ENCODE results near the gene PNKD.
A peak's percentile ranks its signal among the peaks of the same experiment; 100 is the strongest.

PNKD gene

GRCh38 chr2:218264773-218265561 is 5.4 kb upstream of the PNKD start:
- CTCF ChIA-PET: no interaction called here
- no peak for TF ChIP-seq CTCF (conservative IDR thresholded peaks at IDR 0.05; ENCODE audit: low read depth)

GRCh38 chr2:218265626-218266025 is 4.7 kb upstream of the PNKD start:
- TF ChIP-seq CTCF (conservative IDR thresholded peaks at IDR 0.05; ENCODE audit: low read depth): no peak
- POLR2A ChIA-PET (ENCODE audit: low non-redundant PET): interaction anchor here (0.5 to 1.4 kb wide), 2 partner anchors 21 to 580 kb away, joined by 4 to 8 read pairs; no protein-coding TSS in a partner anchor
- CTCF ChIA-PET: no interaction called here
- H3K27ac ChIP-seq: peak overlapping the region; percentile 33; the same call in 1 of the 2 replicates
- no peak for DNase-seq (ENCODE audit: low spot score)

More at GRCh38 chr2:218264773-218265561, 5.4 kb upstream of the PNKD start:
- POLR2A ChIA-PET (ENCODE audit: low non-redundant PET): interaction anchor here (1.4 kb wide), 1 partner anchor 22 kb away, joined by 4 read pairs; no protein-coding TSS in a partner anchor
- H3K27ac ChIP-seq: peak overlapping the region; percentile 33
- no peak for DNase-seq (ENCODE audit: low spot score)

- TF ChIP-seq CTCF (conservative IDR thresholded peaks at IDR 0.05; ENCODE audit: low read depth): no peak
- peak overlapping the region; percentile 5; the same call in 1 of the 2 replicates for H3K27ac ChIP-seq
- CTCF ChIA-PET: no interaction called here
- DNase-seq (ENCODE audit: low spot score): no peak
- POLR2A ChIA-PET (ENCODE audit: low non-redundant PET): interaction anchor here (1.4 kb wide), 1 partner anchor 20 kb away, joined by 4 read pairs; no protein-coding TSS in a partner anchor
Measured at GRCh38 chr2:218266316-218266979, 3.9 kb upstream of the PNKD start.

- ChIA-PET POLR2A (ENCODE audit: low non-redundant PET) (no interaction called here), CTCF (no interaction called here)
- no peak overlapping the region for H3K27ac ChIP-seq
- DNase-seq (ENCODE audit: low spot score): no peak
- no peak for TF ChIP-seq CTCF (conservative IDR thresholded peaks at IDR 0.05; ENCODE audit: low read depth)
Measured at GRCh38 chr2:218267259-218267658, 3.1 kb upstream of the PNKD start.

- POLR2A ChIA-PET (ENCODE audit: low non-redundant PET): interaction anchor here (0.8 to 1.1 kb wide), 6 partner anchors 16 to 134 kb away, joined by 3 to 7 read pairs (median 3); partner anchors contain the start of gene ARPC2
- TF ChIP-seq CTCF (conservative IDR thresholded peaks at IDR 0.05; ENCODE audit: low read depth): no peak
- DNase-seq (ENCODE audit: low spot score): no peak
- CTCF ChIA-PET: interaction anchor here (0.5 to 1.7 kb wide), 8 partner anchors 14 to 485 kb away, joined by 3 to 7 read pairs (median 3); partner anchors contain the start of genes CATIP and TMBIM1
- H3K27ac ChIP-seq: peak overlapping the region; percentile 88
Measured at GRCh38 chr2:218270721-218271486, 585 bp downstream of the PNKD start.

GRCh38 chr2:218271487-218271797 is 1.1 kb downstream of the PNKD start:
- CTCF ChIA-PET: interaction anchor here (0.5 to 1.7 kb wide), 7 partner anchors 14 to 472 kb away, joined by 3 to 7 read pairs (median 3); partner anchors contain the start of gene CATIP
- POLR2A ChIA-PET (ENCODE audit: low non-redundant PET): interaction anchor here (0.9 kb wide), 2 partner anchors 16 to 27 kb away, joined by 3 to 7 read pairs; no protein-coding TSS in a partner anchor

More at GRCh38 chr2:218271487-218271797, 1.1 kb downstream of the PNKD start:
- H3K27ac ChIP-seq: peak overlapping the region; percentile 88
- DNase-seq (ENCODE audit: low spot score): no peak
- no peak for TF ChIP-seq CTCF (conservative IDR thresholded peaks at IDR 0.05; ENCODE audit: low read depth)

Data from RWPE1 (cell line).